ENCODE results near the gene AARSD1.
"Not testable (repeated sequence)": the region's sequence is repeated elsewhere in the genome, so short reads cannot be mapped to it uniquely, and the experiment has no call there.

AARSD1 gene

GRCh38 chr17:42919522-42920077 lies 44.7 kb downstream of the AARSD1 start:
- DNase-seq, result not testable (repeated sequence)

GRCh38 chr17:42918902-42919521 lies 45.2 kb downstream of the AARSD1 start:
- DNase-seq, result no peak

GRCh38 chr17:42917236-42917603 lies 47.0 kb downstream of the AARSD1 start:
- DNase-seq, result no peak

GRCh38 chr17:42916388-42917235 lies 47.6 kb downstream of the AARSD1 start:
- not testable (repeated sequence) for DNase-seq

- DNase-seq, result not testable (repeated sequence)
Observed at GRCh38 chr17:42915288-42915687, 49.0 kb downstream of the AARSD1 start.

GRCh38 chr17:42913981-42914617 lies 50.2 kb downstream of the AARSD1 start:
- no peak for DNase-seq

GRCh38 chr17:42913522-42913921 lies 50.7 kb downstream of the AARSD1 start:
- DNase-seq, result no peak

GRCh38 chr17:42908872-42909700 lies 55.2 kb downstream of the AARSD1 start:
- no peak for DNase-seq

- no peak for DNase-seq
Observed at GRCh38 chr17:42906772-42907446, 57.3 kb downstream of the AARSD1 start.

- no peak for DNase-seq
Observed at GRCh38 chr17:42904110-42904469, 60.2 kb downstream of the AARSD1 start.

- DNase-seq, result no peak
Observed at GRCh38 chr17:42901535-42902229, 62.6 kb downstream of the AARSD1 start.
